Stimulated activated CD4-positive, alpha-beta T cell treated with anti-CD3 and anti-CD28 coated beads, Interleukin-1b, Interleukin-23, amount 100 ng/mL, for 4 hours (primary cell): Measurements from ENCODE around the gene SAA4.
"Not testable (repeated sequence)": the region's sequence is repeated elsewhere in the genome, so short reads cannot be mapped to it uniquely, and the experiment has no call there.

Source experiments
- DNase-seq, 2 donors: peaks; one replicate each; pipeline ENCODE4 v3.0.0-alpha.2; 2020; ENCODE audit warnings: low read depth in 2 of 2

The SAA4 gene

GRCh38 chr11:18236664-18237356 lies at the start of gene SAA4:
Gene SAA4, minus strand, starts transcription at chr11:18236802. Its CDS starts 876 bp downstream, at chr11:18235926.
- no peak for DNase-seq

- DNase-seq: no peak
These were observed 49.2 kb upstream of the SAA4 start for GRCh38 chr11:18285841-18286240.

- no peak for DNase-seq
These were observed 46.0 kb upstream of the SAA4 start for GRCh38 chr11:18282626-18283025.

GRCh38 chr11:18280438-18281045 lies 43.9 kb upstream of the SAA4 start:
- no peak for DNase-seq

- DNase-seq: no peak
These were observed 41.1 kb upstream of the SAA4 start for GRCh38 chr11:18277565-18278271.

- DNase-seq: no peak
These were observed 34.6 kb upstream of the SAA4 start for GRCh38 chr11:18271206-18271605.

GRCh38 chr11:18270102-18270501 lies 33.5 kb upstream of the SAA4 start:
- no peak for DNase-seq

- not testable (repeated sequence) for DNase-seq
These were observed 32.6 kb upstream of the SAA4 start for GRCh38 chr11:18269252-18269651.

GRCh38 chr11:18267335-18268133 lies 30.9 kb upstream of the SAA4 start:
- not testable (repeated sequence) for DNase-seq

- DNase-seq: no peak
These were observed 29.3 kb upstream of the SAA4 start, which contains the start of gene SAA1 for GRCh38 chr11:18265949-18266348. Gene SAA1, plus strand, starts transcription at chr11:18266264. Its CDS starts 624 bp downstream, at chr11:18266888.

GRCh38 chr11:18264677-18265555 lies 28.3 kb upstream of the SAA4 start:
- DNase-seq: no peak

- DNase-seq: no peak
These were observed 27.4 kb upstream of the SAA4 start for GRCh38 chr11:18264035-18264434.

GRCh38 chr11:18262681-18263350 lies 26.2 kb upstream of the SAA4 start:
- not testable (repeated sequence) for DNase-seq

GRCh38 chr11:18261721-18262120 lies 25.1 kb upstream of the SAA4 start:
- no peak for DNase-seq

- DNase-seq: no peak
These were observed 22.7 kb upstream of the SAA4 start for GRCh38 chr11:18259259-18259658.

GRCh38 chr11:18254781-18255361 lies 18.3 kb upstream of the SAA4 start:
- no peak for DNase-seq

- DNase-seq: no peak
These were observed 17.3 kb upstream of the SAA4 start for GRCh38 chr11:18253778-18254338.

- no peak for DNase-seq
These were observed 16.6 kb upstream of the SAA4 start for GRCh38 chr11:18253233-18253632.

- no peak for DNase-seq
These were observed 12.0 kb upstream of the SAA4 start, which contains the start of gene SAA2 for GRCh38 chr11:18248561-18248960. Gene SAA2, minus strand, starts transcription at chr11:18248668. Its CDS starts 657 bp downstream, at chr11:18248011.

- not testable (repeated sequence) for DNase-seq
These were observed 10.6 kb upstream of the SAA4 start for GRCh38 chr11:18247191-18247581.
